ENCODE measurements around the gene L3MBTL4. TPM values are rescaled to one million over a fixed set of nuclear protein-coding genes. Genes with fewer than 3 reads are reported as not detected.

Gene L3MBTL4
- total RNA-seq, 1 donor from 2014 or later = under 0.01 TPM

GRCh38 chr18:6374935-6375529, 39.7 kb downstream of the L3MBTL4 start:
- FAIRE-seq = no peak

GRCh38 chr18:6374340-6374739, 40.4 kb downstream of the L3MBTL4 start:
- no peak for FAIRE-seq
- Histone ChIP-seq H3K4me3 (ENCODE audit: low read depth, low read length) (no peak overlapping the region), H3K36me3 (ENCODE audit: control insufficient read depth, insufficient read depth, low read length) (no peaks in the 10 kb centered on the region), H3K27me3 (ENCODE audit: control insufficient read depth, insufficient read depth, low read length) (no peaks in the 10 kb centered on the region)
- no peak for DNase-seq (ENCODE audit: low read depth)
- TF ChIP-seq CTCF (IDR thresholded peaks at IDR 0.05; ENCODE audit: insufficient read depth, low read length, severe bottlenecking) = no peak

More at GRCh38 chr18:6374935-6375529, 39.7 kb downstream of the L3MBTL4 start:
- H3K36me3 ChIP-seq (ENCODE audit: control insufficient read depth, insufficient read depth, low read length) = no peaks in the 10 kb centered on the region
- no peak overlapping the region for H3K4me3 ChIP-seq (ENCODE audit: low read depth, low read length)
- H3K27me3 ChIP-seq (ENCODE audit: control insufficient read depth, insufficient read depth, low read length) = no peaks in the 10 kb centered on the region
- no peak for DNase-seq (ENCODE audit: low read depth)
- no peak for TF ChIP-seq CTCF (IDR thresholded peaks at IDR 0.05; ENCODE audit: insufficient read depth, low read length, severe bottlenecking)

- Histone ChIP-seq H3K4me3 (ENCODE audit: low read depth, low read length) (no peak overlapping the region), H3K27me3 (ENCODE audit: control insufficient read depth, insufficient read depth, low read length) (no peaks in the 10 kb centered on the region), H3K36me3 (ENCODE audit: control insufficient read depth, insufficient read depth, low read length) (no peaks in the 10 kb centered on the region)
- no peak for TF ChIP-seq CTCF (IDR thresholded peaks at IDR 0.05; ENCODE audit: insufficient read depth, low read length, severe bottlenecking)
- FAIRE-seq (no peak), DNase-seq (ENCODE audit: low read depth) (no peak)
These were observed 41.5 kb downstream of the L3MBTL4 start for GRCh38 chr18:6373187-6373586.

- no peak for FAIRE-seq
These were observed 43.6 kb downstream of the L3MBTL4 start for GRCh38 chr18:6370886-6371635.

GRCh38 chr18:6370410-6370809, 44.3 kb downstream of the L3MBTL4 start:
- TF ChIP-seq CTCF (IDR thresholded peaks at IDR 0.05; ENCODE audit: insufficient read depth, low read length, severe bottlenecking) = no peak
- no peaks in the 10 kb centered on the region for H3K36me3 ChIP-seq (ENCODE audit: control insufficient read depth, insufficient read depth, low read length)
- H3K4me3 ChIP-seq (ENCODE audit: low read depth, low read length) = no peak overlapping the region
- no peaks in the 10 kb centered on the region for H3K27me3 ChIP-seq (ENCODE audit: control insufficient read depth, insufficient read depth, low read length)
- no peak for FAIRE-seq
- DNase-seq (ENCODE audit: low read depth) = no peak

More at GRCh38 chr18:6370886-6371635, 43.6 kb downstream of the L3MBTL4 start:
- no peak for DNase-seq (ENCODE audit: low read depth)
- TF ChIP-seq CTCF (IDR thresholded peaks at IDR 0.05; ENCODE audit: insufficient read depth, low read length, severe bottlenecking) = no peak
- no peaks in the 10 kb centered on the region for H3K36me3 ChIP-seq (ENCODE audit: control insufficient read depth, insufficient read depth, low read length)
- H3K27me3 ChIP-seq (ENCODE audit: control insufficient read depth, insufficient read depth, low read length) = no peaks in the 10 kb centered on the region
- no peak overlapping the region for H3K4me3 ChIP-seq (ENCODE audit: low read depth, low read length)
